Stimulated activated CD4-positive, alpha-beta T cell treated with anti-CD3 and anti-CD28 coated beads, TNF-alpha, amount 100 ng/mL, for 4 hours (primary cell): ENCODE measurements around the gene CNNM2.
"Not testable (repeated sequence)": the region's sequence is repeated elsewhere in the genome, so short reads cannot be mapped to it uniquely, and the experiment has no call there.

Source experiments
- DNase-seq, 3 experiments: peaks; one replicate each; pipeline ENCODE4 v3.0.0-alpha.2; 2020; ENCODE audit warnings: low read depth in 3 of 3

The CNNM2 gene

GRCh38 chr10:103106539-103106938 lies 188.4 kb downstream of the CNNM2 start:
- DNase-seq, result no peak

- DNase-seq, result no peak
Measured at GRCh38 chr10:103109821-103110220, 191.7 kb downstream of the CNNM2 start.

GRCh38 chr10:103110407-103110806 lies 192.3 kb downstream of the CNNM2 start:
- no peak for DNase-seq

- no peak for DNase-seq
Measured at GRCh38 chr10:103111031-103111917, 193.2 kb downstream of the CNNM2 start.

GRCh38 chr10:103111918-103112877 lies 194.1 kb downstream of the CNNM2 start:
- no peak for DNase-seq

- DNase-seq, result no peak
Measured at GRCh38 chr10:103114876-103115275, 196.8 kb downstream of the CNNM2 start.

- DNase-seq, result no peak
Measured at GRCh38 chr10:103117247-103117646, 199.2 kb downstream of the CNNM2 start.

GRCh38 chr10:103120546-103120945 lies 202.5 kb downstream of the CNNM2 start:
- no peak for DNase-seq

- no peak for DNase-seq
Measured at GRCh38 chr10:103120977-103121735, 203.1 kb downstream of the CNNM2 start.

GRCh38 chr10:103123282-103124024 lies 205.4 kb downstream of the CNNM2 start:
- no peak for DNase-seq

- no peak for DNase-seq
Measured at GRCh38 chr10:103124420-103125096, 206.5 kb downstream of the CNNM2 start.

- DNase-seq, result no peak
Measured at GRCh38 chr10:103125323-103126267, 207.5 kb downstream of the CNNM2 start.

- no peak for DNase-seq
Measured at GRCh38 chr10:103127241-103127640, 209.1 kb downstream of the CNNM2 start.

- DNase-seq, result not testable (repeated sequence)
Measured at GRCh38 chr10:103130180-103130579, 212.1 kb downstream of the CNNM2 start.

- DNase-seq, result no peak
Measured at GRCh38 chr10:103130910-103131309, 212.8 kb downstream of the CNNM2 start.

GRCh38 chr10:103135168-103135567 lies 217.1 kb downstream of the CNNM2 start:
- DNase-seq, result not testable (repeated sequence)

- no peak for DNase-seq
Measured at GRCh38 chr10:103139803-103140202, 221.7 kb downstream of the CNNM2 start.
